GM18867 (cell line): ENCODE results near the gene PABPN1L.

Experiments used
- ATAC-seq: cut with Tn5 transposase; IDR thresholded peaks from one replicate; pipeline ENCODE4 v1.9.1; 2021; ENCODE audit warnings: mild to moderate bottlenecking, moderate library complexity; ENCODE audit not compliant: unreplicated experiment

The PABPN1L gene

DNA sequence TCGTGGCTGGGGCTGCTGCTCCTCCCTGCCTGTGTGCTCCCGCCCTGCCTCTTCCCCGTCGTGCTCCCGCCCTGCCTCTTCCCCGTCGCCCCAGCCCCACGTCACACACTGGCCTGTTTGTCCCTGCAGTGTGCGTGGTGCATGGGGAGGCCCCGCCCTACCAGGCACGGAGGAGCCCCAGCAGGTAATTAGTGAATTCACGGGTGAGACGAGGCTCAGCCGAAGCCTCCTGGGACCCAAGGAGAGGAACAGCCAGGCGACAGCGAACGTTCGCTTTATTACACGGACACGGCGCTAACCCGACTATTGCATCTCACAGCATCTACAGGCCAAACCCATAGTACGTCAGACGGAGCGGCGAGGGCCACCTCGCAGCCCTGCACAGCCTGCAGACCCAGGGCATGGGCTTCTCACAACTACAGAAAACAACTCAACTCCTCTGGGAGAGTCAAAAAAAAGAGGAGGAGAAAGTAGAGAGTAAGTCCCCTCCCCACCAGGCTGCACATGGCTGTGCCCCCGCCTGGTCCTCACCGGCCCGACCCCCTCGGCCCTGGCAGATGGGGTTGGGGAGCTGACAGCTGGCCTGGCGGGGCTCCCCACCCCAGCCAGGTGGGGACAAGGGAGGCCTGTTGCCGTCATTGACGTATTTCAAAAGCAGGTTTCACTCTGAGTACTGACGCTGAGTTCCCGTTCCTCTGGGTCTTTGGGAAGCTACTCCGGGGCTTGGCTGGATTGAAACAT lies 4.3 kb upstream of the PABPN1L start:
- no peak for ATAC-seq

DNA sequence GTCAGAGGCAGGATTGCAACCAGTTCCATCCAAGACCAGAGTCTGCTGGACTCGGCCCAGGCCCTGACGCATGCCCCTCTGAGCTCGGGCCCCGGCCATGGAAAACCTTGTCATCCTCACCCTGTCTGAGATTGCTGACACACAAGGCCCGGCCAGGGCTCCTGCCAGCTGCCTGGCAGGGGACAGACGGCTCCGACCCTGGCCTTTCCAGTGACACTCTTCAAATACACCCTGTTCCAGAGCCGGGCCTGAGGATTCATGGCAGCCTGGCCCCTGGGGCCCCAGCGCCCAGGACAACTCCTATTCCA lies 3.2 kb upstream of the PABPN1L start:
- ATAC-seq = no peak

DNA sequence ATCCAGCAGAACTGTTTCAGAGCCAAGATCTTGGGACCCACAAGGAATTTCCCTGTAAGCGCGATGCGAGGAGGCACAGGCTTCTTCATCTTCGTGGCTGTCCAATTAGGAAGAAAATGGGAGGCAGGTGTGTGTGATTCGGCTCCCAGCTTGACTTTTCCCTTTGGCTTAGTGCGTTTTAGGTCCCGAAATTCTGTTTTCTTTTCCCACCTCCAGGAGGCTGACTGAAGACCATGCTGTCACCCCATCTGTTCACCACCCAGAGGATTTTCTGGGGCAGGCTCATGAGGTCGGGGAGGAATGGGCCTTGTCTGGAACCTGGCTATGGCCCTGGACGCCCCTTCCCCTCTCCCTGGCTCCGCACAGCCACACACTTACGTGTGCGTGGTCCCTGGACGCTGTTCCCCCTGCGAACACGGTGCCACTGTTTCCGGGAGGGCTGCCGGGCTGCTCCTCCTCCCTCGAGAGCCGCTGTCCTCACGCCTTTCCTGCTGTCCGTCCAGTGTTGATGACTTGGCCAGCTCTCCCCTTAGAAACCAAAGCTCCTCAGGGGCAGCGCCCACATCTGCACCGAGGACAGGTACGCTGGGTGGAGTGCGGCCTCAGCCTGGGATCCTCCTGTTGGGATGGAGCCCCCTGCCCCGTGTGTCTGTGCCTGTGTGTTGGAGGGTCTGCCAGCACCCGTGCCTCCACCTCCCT lies 2.7 kb upstream of the PABPN1L start:
- no peak for ATAC-seq

- ATAC-seq = no peak
Measured at GRCh38 chr16:88867581-88868246, 1.3 kb upstream of the PABPN1L start.

- no peak for ATAC-seq
Measured at GRCh38 chr16:88865742-88866141, 718 bp downstream of the PABPN1L start.

DNA sequence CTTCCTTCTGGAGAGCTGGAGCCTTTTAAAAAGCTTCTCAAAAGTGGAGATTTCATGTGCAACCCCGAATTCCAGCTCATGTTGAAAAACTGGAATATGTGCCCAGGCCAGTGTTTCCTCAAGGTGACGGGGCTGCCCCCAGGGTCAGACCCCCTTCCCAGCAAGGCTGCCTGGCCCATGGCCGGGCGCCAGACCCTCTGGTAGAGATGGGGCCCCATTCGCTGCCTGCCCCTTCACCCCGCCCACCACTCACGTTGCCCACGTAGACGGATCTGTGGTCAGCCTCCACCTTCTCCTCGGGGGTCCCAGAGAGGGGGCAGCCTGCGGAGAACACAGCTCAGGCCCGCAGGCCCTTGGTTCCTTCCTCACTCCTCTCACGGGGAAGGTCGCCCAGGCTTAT lies 1.1 kb downstream of the PABPN1L start:
- ATAC-seq = no peak

GRCh38 chr16:88864521-88864920 lies 1.9 kb downstream of the PABPN1L start:
- ATAC-seq = no peak

DNA sequence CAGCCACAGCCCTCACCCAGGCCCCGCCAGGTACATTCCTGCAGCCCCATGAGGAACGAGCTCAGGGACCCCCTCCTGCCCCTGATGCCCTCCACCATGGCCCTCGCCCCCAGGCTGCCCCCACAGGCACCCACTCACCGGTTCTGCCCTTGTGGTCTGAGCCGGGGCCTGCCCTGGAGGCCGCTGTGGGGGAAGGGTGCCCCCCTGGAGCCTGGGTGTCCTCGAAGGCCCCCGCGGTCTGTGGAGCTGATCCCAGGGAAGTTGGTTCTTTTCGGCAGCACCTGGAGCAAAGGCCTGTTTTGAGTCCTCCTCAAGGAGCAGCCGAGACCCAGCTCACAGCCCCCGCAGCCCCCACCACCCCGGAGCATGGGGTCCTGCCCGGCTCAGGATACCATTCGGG lies 2.4 kb downstream of the PABPN1L start:
- no peak for ATAC-seq

DNA sequence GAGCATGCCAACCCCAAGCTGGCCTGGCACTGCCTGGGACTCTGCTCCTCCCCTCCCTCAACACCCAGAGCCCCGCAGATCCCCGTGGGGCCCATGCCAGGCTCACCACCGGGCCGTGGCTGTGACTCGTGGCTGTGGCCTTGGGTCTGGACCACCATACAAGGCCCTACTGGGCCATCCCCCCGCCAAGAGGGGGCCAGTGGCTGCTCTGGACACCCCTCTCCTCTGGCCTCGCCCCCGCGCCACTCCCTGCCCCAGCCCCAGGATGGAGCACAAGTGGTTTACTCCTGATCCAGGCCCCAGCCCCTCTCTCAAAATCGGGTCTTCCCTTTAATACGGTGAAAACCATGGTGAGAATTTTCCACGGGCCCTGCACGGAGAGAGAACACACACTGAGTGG lies 3.0 kb downstream of the PABPN1L start:
- no peak for ATAC-seq

DNA sequence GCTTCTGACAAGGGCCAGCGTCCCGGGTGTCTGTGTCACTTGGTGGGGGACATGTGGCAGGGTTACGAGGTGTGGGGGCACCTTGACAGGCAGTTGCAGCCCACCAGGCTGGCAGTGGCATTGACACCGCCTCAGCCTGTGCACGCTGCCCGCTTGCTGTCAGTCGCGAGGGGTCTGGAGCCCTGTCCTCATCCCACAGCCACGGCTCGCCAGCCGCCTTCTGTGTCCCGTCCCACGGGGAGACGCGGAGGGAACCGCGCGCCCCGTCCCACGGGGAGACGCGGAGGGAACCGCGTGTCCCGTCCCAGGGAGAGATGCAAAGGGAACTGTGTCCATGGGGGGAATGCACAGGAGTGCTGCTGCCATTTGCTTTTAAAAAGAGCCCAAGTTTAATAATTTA lies 3.5 kb downstream of the PABPN1L start:
- no peak for ATAC-seq

GRCh38 chr16:88861359-88861758 lies 5.1 kb downstream of the PABPN1L start:
- no peak for ATAC-seq

- ATAC-seq = no peak
Measured at GRCh38 chr16:88859381-88860091, 6.9 kb downstream of the PABPN1L start.

- peak; percentile 37 for ATAC-seq
Measured at GRCh38 chr16:88857728-88858339, 8.6 kb downstream of the PABPN1L start.

- ATAC-seq = peak; percentile 80
Measured at GRCh38 chr16:88856828-88857727, 9.4 kb downstream of the PABPN1L start, which contains the start of the genes GALNS and TRAPPC2L. Gene GALNS (minus strand): TSS chr16:88856947. CDS start chr16:88856877, 70 bp downstream. Gene TRAPPC2L (plus strand): TSS chr16:88857127. CDS start chr16:88857151, 24 bp downstream.

- ATAC-seq = no peak
Measured at GRCh38 chr16:88856122-88856827, 10.2 kb downstream of the PABPN1L start.

- ATAC-seq = no peak
Measured at GRCh38 chr16:88855736-88856121, 10.7 kb downstream of the PABPN1L start.

- no peak for ATAC-seq
Measured at GRCh38 chr16:88855176-88855575, 11.3 kb downstream of the PABPN1L start.

- ATAC-seq = no peak
Measured at GRCh38 chr16:88854306-88855111, 12.0 kb downstream of the PABPN1L start.
